Aorta (tissue), 5 donors: ENCODE results near the gene NTMT1. TPM values are rescaled to one million over a fixed set of nuclear protein-coding genes. Genes with fewer than 3 reads are reported as not detected.
"Not testable (repeated sequence)": the region's sequence is repeated elsewhere in the genome, so short reads cannot be mapped to it uniquely, and the experiment has no call there.

Source experiments
- ATAC-seq: fragments of 200-7000 bp; cut with Tn5 transposase; one replicate; pipeline ENCODE4 v1.9.1; 2022; ENCODE audit warnings: moderate library complexity; ENCODE audit not compliant: low FRiP score
- DNase-seq, 2 donors: peaks; one replicate each; pipeline ENCODE4 v3.0.0-alpha.2; 2020
- H3K27ac ChIP-seq, 2 donors: one replicate each; pipeline ENCODE4 v1.5.1; 2013; ENCODE audit warnings: low read length in 2 of 2, mild to moderate bottlenecking in 2 of 2, moderate library complexity in 2 of 2, control low read depth in 1 of 2, inconsistent platforms in 1 of 2, low read depth in 1 of 2
- H3K27me3 ChIP-seq, 2 donors: one replicate each; pipeline ENCODE4 v1.6.1; 2013; ENCODE audit warnings: control low read depth in 1 of 2, low read length in 1 of 2, mild to moderate bottlenecking in 1 of 2, moderate library complexity in 1 of 2; ENCODE audit not compliant: insufficient read depth in 2 of 2, control insufficient read depth in 1 of 2
- H3K36me3 ChIP-seq, 2 donors: one replicate each; pipeline ENCODE4 v1.6.1; 2013; ENCODE audit warnings: control low read depth in 1 of 2, low read length in 1 of 2, mild to moderate bottlenecking in 1 of 2; ENCODE audit not compliant: insufficient read depth in 2 of 2, control insufficient read depth in 1 of 2
- H3K4me1 ChIP-seq, 2 donors: one replicate each; pipeline ENCODE4 v1.6.1; 2013; ENCODE audit warnings: low read length in 2 of 2, control low read depth in 1 of 2, mild to moderate bottlenecking in 1 of 2, moderate library complexity in 1 of 2; ENCODE audit not compliant: insufficient read depth in 2 of 2, control insufficient read depth in 1 of 2
- H3K4me3 ChIP-seq, 2 donors: one replicate each; pipeline ENCODE4 v1.5.1; 2013; ENCODE audit warnings: low read length in 2 of 2, control low read depth in 1 of 2, mild to moderate bottlenecking in 1 of 2
- H3K9me3 ChIP-seq: one replicate; pipeline ENCODE4 v1.6.1; 2013; ENCODE audit warnings: mild to moderate bottlenecking, low read length; ENCODE audit not compliant: control insufficient read depth
- WGBS, 2 donors: extraction: QIAGEN DNeasy Blood & Tissue Kit; methylation state at CpG; one replicate each; pipeline ENCODE4 v1.1.7; 2013; 5-methylcytosine and 5-hydroxymethylcytosine counted together
- intact Hi-C, 2 donors: fragments of 100-400 bp; cut with DNase I; formaldehyde crosslinking; loops; one replicate each; pipeline versions ENCODE4 v1.14.2 to v1.15.0; 2022
- polyA plus RNA-seq, 2 donors: library from polyadenylated mRNA; stranded (reverse); fragments of 200-250 nt; gene quantifications; one replicate each; pipeline ENCODE4 v1.2.3, GENCODE V29; 2013
- total RNA-seq, 2 donors: library from RNA; stranded (reverse); fragmentation: NEBNext Ultra II Directional; extraction: Animal tissue kit (Norgen Biotek cat#: 25700); gene quantifications; one replicate each; pipeline ENCODE4 v1.2.1, GENCODE V29; 2021
- donor health status: healthy with polysubstance abuse.
- donor health status: Bipolar disorder and iron deficiency.
- donor health status: DM: no; HTN: no; CAD: no.
- donor health status: DM: no; HTN: no; CAD: no.
- donor health status: DM: yes; HTN: yes; CAD: no.

NTMT1 gene
- total and polyA plus RNA-seq, 4 donors: 22.7 to 41.1 (median 30.0) TPM

DNA sequence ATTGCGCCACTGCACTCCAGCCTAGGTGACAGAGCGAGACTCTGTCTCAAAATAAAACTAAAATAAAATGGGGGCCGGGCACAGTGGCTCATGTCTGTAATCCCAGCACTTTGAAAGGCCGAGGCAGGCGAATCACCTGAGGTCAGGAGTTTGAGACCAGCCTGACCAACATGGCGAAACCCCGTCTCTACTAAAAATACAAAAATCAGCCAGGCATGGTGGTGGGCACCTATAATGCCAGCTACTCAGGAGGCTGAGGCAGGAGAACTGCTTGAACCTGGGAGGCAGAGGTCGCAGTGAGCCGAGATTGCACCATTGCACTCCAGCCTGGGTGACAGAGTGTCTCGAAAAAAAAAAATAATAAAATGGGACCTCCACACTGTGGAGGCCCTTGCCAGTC lies 10.4 kb downstream of the NTMT1 start:
- H3K27me3 ChIP-seq, DNase-seq, H3K4me3 ChIP-seq, H3K9me3 ChIP-seq, H3K4me1 ChIP-seq, intact Hi-C loops, ATAC-seq, H3K27ac ChIP-seq: not testable (repeated sequence)
- WGBS, 2 donors: 86 to 90% methylated on average over 10 of the region's 10 CpGs
- peaks cover 0 to 18% of the 10 kb centered on the region in 2 donors for H3K36me3 ChIP-seq

DNA sequence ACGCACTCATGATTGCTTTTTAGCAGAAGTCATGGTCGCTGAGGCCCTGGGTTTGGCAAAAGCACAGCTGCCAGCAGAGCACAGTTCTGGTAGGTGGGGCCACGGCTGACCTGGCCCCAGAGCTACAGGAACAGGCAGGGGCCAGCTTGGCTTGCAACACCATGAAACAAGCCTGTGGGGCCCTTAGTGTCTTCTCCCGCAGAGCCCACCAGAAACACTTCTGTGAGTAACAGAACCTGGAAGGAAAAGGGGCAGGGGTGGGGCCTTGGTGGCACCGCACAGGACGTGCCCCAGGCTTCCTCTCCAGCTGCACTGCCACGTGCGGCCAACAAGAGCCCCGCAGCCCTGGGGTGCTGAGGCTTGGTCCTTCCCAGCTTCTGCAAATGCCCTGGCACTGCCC lies 11.1 kb downstream of the NTMT1 start:
- no peaks in the 10 kb centered on the region for H3K27me3 ChIP-seq
- peaks cover 0 to 18% of the 10 kb centered on the region in 2 donors for H3K36me3 ChIP-seq
- no peak for ATAC-seq
- 61% methylated on average over 9 of the region's 9 CpGs for WGBS, 2 donors
- H3K4me1 ChIP-seq: no peaks in the 10 kb centered on the region
- H3K27ac ChIP-seq: no peak overlapping the region
- no peaks in the 10 kb centered on the region for H3K9me3 ChIP-seq
- no peak for DNase-seq
- intact Hi-C loops: no loop called here
- H3K4me3 ChIP-seq: no peak overlapping the region

DNA sequence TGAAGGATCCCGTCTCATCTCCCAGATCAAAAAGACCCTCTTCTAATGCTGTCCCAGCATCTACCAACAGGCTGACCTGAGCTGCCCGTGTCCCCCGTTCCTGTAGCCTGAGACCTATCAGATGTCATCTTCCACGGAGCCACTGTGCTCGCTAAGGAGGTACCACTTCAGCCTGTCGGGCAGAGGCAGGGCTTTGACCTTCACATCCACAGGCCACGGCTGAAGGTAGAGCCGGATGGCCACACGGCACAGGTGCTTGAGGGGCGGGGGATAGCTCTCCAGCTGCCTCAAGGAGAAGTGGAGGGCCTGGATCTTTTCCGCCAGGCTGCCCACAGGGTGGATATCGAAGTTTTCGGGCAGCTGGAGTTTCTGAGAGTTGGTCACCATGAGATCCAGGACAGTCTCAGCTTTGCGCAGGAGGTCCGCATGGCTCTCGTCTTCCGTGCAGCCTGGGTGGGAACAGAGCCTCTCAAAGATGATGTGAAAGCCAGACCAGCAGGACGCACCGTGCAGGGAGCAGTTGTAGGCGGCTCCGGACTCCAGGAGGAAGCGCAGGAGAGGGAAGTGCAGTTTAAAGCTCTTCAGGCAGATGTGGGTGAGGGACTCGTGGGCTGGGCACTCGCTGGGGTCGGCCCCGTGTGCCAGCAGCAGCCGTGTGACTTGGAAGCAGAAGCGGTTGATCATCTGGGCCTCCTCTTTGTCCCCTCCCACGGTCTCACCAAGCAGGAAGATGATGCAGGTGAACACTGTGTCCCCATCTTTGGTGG lies 11.9 kb downstream of the NTMT1 start:
- ATAC-seq (no peak), DNase-seq (no peak)
- Histone ChIP-seq H3K36me3 (peaks cover 0 to 18% of the 10 kb centered on the region in 2 donors), H3K27me3 (no peaks in the 10 kb centered on the region), H3K4me3 (no peak overlapping the region), H3K9me3 (no peaks in the 10 kb centered on the region), H3K4me1 (no peaks in the 10 kb centered on the region), H3K27ac (no peak overlapping the region)
- intact Hi-C loops: no loop called here
- 74 to 75% methylated on average over 29 of the region's 29 CpGs for WGBS, 2 donors

DNA sequence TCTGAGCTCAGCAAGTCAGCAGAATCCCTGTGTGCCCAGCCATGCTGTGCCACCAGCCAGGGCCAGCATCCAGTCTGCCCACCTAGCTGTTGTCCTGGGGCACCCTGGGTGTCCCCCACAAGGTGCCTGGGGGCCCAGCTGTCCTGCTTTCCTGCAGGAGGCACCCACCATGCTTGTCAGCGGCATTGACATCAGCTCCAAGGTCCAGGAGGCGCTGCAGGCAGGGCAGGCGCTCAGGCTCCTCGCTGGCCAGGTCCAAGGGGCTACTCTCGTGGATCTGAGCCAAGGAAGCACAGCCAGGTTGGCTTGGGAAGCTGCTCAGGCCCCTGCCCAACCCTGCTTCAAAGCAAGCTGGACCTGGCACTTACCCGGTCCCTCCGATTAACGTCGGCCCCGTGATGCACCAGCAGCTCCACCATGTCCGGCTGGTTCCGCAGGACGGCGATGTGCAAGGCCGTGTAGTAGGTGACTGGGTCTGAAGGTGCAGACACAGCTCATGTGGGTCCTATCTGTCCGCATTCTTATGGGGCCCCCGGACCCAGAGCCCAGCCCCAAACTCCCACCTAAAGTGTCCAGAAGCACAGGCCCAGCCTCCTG lies 13.2 kb downstream of the NTMT1 start:
- DNase-seq (no peak), ATAC-seq (no peak)
- peaks cover 0 to 14% of the 10 kb centered on the region in 2 donors for H3K36me3 ChIP-seq
- intact Hi-C loops: no loop called here
- no peak overlapping the region for H3K4me3 ChIP-seq
- WGBS, 2 donors: 79 to 85% methylated on average over 17 of the region's 17 CpGs
- no peak overlapping the region for H3K27ac ChIP-seq
- no peaks in the 10 kb centered on the region for H3K27me3 ChIP-seq
- H3K9me3 ChIP-seq: no peaks in the 10 kb centered on the region
- H3K4me1 ChIP-seq: no peaks in the 10 kb centered on the region

DNA sequence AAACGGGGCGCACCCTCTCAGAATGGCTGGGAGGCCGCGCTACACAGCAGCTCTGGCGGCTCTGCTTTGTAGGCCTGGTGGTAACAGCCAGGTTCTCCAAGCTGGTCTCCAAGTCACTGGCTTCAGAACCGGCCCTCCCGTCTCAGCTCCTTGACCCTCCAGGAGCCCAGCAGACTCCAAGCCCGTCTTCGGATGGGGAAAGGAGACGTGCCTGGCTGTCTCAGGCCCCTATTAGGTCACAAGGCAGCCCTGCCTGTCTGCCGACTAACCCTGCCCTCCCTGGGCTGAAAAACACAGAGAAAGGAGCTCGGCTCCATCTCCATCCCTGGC lies 13.8 kb downstream of the NTMT1 start:
- Histone ChIP-seq H3K4me1 (no peaks in the 10 kb centered on the region), H3K4me3 (no peak overlapping the region), H3K36me3 (peaks cover 0 to 12% of the 10 kb centered on the region in 2 donors), H3K9me3 (no peaks in the 10 kb centered on the region), H3K27ac (no peak overlapping the region), H3K27me3 (no peaks in the 10 kb centered on the region)
- intact Hi-C loops: loop anchor here in 1 of 2 donors (5.0 kb wide), 1 partner anchor 83 kb away; no protein-coding TSS in a partner anchor
- WGBS, 2 donors: 53 to 57% methylated on average over 12 of the region's 12 CpGs
- ATAC-seq (no peak), DNase-seq (no peak)

DNA sequence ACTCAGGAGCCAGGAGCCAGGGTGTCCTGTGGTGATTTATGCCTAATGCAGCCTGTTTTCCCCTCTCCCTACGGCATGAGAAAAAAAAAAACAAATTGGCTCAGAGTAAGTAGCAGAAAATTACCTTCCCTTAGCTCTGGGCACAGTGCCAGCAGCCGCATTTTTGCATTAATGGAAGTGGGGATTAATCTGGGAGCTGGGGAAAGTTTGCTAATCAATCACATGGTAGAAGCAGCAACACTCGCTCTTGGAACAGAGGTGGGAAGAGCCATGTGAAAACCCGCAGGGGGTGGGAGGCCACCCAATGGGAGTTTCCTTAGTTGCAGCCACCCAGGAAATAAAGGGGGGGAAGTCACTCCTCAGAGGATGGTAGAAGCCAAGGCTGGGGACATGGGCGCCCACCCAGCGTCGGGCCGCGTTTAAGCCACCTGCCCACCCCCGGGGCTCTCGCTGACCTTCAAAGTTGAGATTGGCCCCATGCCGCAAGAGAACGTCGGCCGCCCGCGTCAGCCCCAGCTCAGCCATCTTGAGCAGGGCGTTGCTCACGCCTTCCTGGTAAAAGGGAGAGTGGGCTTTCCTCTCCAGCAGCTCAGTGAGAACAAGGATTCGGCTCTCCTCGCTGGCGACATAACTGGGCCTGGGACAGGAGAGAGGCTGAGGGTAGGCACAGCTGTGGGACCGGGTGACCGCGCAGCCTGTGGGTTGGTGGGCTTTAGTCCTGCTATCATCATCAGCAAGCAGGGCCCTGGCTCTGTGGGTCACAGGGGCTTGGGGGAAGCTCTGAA lies 14.3 kb downstream of the NTMT1 start:
- no peaks in the 10 kb centered on the region for H3K4me1 ChIP-seq
- H3K4me3 ChIP-seq: no peak overlapping the region
- no peaks in the 10 kb centered on the region for H3K9me3 ChIP-seq
- no peak for ATAC-seq
- intact Hi-C loops: loop anchor here in 1 of 2 donors (5.0 kb wide), 1 partner anchor 82 kb away; no protein-coding TSS in a partner anchor
- no peaks in the 10 kb centered on the region for H3K27me3 ChIP-seq
- no peak overlapping the region for H3K27ac ChIP-seq
- DNase-seq: no peak
- WGBS, 2 donors: 63 to 64% methylated on average over 25 of the region's 25 CpGs
- H3K36me3 ChIP-seq: peaks cover 0 to 9% of the 10 kb centered on the region in 2 donors

DNA sequence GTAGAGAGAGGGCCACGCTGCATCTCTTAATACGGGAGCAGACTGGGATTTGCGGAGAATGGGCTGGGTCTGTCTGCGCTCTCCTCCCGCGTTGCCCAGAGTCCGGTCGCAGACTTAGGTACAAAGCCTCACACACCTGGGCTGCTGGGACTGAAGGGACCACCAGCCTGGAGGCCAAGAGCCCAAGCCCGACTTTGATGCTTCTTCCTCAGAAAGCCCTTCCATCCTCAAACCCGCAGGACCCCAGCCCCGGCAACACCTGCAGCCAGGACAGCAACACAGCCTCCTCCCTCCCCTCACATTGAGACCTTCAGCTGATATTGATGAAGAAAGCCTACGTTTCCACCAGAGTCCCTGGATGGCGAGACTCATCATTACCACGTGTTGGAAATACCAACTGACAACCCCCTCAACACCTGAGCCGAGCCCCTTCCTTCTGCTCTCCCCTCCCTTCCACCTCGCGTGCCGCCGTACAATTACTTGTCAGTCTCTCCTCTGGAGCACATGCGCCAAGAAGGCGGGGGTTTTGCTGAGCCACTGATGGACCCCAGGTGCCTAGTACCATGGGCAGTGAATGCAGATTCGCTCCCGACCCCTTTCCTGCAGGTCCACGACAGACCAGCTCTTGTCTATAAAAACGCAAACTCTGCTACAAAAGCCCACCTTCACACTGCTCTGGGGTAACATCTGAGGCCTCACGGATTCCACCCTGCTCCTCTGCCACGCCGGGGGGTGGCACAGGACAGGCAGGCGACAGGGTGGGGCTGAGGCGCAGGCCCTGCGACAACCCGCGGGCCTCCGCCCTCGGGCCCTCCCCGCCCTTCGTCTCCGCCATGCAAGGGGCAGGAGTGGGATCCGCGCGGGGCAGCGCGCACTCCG lies 15.1 kb downstream of the NTMT1 start:
- Histone ChIP-seq H3K27ac (no peak overlapping the region), H3K36me3 (peaks cover 0 to 7% of the 10 kb centered on the region in 2 donors), H3K4me1 (no peaks in the 10 kb centered on the region), H3K9me3 (no peaks in the 10 kb centered on the region), H3K27me3 (no peaks in the 10 kb centered on the region), H3K4me3 (peak overlapping the region; percentile 70 to 86)
- intact Hi-C loops: loop anchor here in 1 of 2 donors (5.0 kb wide), 1 partner anchor 81 kb away; no protein-coding TSS in a partner anchor
- ATAC-seq (no peak), DNase-seq (no peak)
- 17 to 19% methylated on average over 44 of the region's 44 CpGs for WGBS, 2 donors
